Fibroblast of lung (primary cell): ENCODE data around the gene MORN1.

Experiments used
- EZH2 ChIP-seq: IDR thresholded peaks from 2 replicates; pipeline ENCODE4 v1.5.1; 2012; ENCODE audit warnings: low read length, control low read depth, mild to moderate bottlenecking; ENCODE audit errors: missing control alignments
- TF ChIP-seq, protein P1 (sequence below), 2 donors: IDR thresholded peaks in 1 of 2; conservative IDR thresholded peaks in 1 of 2; 1 replicate in 1 of 2; 2 replicates in 1 of 2; pipeline ENCODE4 v1.5.1; 2011 to 2012; ENCODE audit warnings: low read length in 2 of 2, control low read depth in 1 of 2, inconsistent platforms in 1 of 2, low read depth in 1 of 2, mild to moderate bottlenecking in 1 of 2

DNA sequence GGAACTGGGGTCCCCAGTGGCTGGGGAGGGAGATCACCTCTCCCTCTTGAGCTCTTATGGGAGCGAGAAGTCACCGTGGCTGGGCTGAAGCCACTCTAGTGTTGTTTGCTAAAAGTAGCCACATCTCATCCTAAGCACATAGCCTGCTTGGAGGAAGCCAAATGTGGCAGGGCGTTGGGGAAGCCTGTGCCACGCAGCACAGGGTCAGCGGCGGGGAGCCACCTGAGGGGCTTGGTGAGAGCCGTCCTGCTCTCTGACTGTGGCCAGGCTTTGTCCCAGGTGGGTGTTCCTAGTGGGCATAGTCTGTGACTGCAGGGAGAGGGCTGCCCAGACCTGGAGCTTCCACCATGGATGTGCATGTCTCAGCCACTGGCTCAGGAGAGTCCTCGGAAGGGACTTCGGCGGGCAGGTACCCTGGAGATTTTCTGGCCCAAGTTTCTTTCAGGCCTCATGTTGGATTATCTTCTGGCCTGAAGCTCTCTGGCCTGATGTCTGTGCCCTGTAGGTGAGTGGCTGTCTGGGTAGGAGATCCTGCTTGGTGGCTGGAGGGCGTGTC lies 38.9 kb downstream of the MORN1 start:
- no peak for TF ChIP-seq EZH2
- TF ChIP-seq, protein P1, sequence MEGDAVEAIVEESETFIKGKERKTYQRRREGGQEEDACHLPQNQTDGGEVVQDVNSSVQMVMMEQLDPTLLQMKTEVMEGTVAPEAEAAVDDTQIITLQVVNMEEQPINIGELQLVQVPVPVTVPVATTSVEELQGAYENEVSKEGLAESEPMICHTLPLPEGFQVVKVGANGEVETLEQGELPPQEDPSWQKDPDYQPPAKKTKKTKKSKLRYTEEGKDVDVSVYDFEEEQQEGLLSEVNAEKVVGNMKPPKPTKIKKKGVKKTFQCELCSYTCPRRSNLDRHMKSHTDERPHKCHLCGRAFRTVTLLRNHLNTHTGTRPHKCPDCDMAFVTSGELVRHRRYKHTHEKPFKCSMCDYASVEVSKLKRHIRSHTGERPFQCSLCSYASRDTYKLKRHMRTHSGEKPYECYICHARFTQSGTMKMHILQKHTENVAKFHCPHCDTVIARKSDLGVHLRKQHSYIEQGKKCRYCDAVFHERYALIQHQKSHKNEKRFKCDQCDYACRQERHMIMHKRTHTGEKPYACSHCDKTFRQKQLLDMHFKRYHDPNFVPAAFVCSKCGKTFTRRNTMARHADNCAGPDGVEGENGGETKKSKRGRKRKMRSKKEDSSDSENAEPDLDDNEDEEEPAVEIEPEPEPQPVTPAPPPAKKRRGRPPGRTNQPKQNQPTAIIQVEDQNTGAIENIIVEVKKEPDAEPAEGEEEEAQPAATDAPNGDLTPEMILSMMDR (conservative IDR thresholded peaks at IDR 0.05 in 1 of 2, IDR thresholded peaks at IDR 0.05 in 1 of 2; ENCODE audit: low read depth in 1 of 2, low read length in 2 of 2) = no peak
